ENCODE results near the gene OPCML. TPM values are rescaled to one million over a fixed set of nuclear protein-coding genes. Genes with fewer than 3 reads are reported as not detected.

OPCML gene
- total and polyA plus RNA-seq, 2 experiments from 2014 or later, result 1.2 to 4.4 TPM

DNA sequence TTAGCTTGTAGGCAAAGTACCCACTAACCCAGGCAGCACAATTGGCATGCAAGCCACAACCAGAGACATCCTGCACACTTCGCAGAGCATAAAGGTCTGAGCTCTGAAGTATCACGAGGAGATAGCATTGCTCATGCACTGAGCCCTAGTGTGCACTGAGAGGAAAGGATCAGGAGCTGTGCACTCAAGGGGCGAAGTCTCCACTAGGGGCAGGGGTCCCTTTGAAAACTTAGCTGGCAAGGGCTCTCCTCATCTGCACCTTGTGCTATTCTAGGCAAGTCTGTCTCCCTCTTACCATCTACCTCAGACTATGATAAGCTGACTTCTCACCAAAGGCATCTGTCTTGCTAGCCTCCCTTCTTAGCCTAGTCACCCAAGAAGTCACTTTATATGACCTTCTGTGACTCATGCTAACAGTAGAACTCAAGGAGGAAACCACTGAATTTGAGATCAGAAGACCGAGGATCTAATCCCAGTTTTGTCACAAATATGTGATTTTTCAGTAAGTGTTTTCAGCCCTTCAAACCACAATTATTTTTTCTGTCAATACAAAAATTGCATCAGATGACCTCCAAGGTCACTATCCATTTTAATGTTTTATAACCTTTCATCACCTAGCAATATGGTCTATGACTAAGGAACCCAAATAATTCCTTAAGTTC, 1083.8 kb downstream of the OPCML start:
- H2AFZ ChIP-seq, result no peak overlapping the region
- no peaks in the 10 kb centered on the region; the same call in 2 of the 3 replicates for H3K9me3 Mint-ChIP-seq
- no peak overlapping the region for H3K27ac Mint-ChIP-seq
- H3K4me1 ChIP-seq (ENCODE audit: insufficient read depth), result peaks cover 28% of the 10 kb centered on the region
- DNase-seq (ENCODE audit: low spot score) (peak; percentile 33), ATAC-seq (peak; percentile 54)
- peaks cover 8% of the 10 kb centered on the region; the same call in 1 of the 2 replicates for H3K9me2 ChIP-seq (ENCODE audit: insufficient read depth)
- H3K4me1 Mint-ChIP-seq, result peaks cover 30% of the 10 kb centered on the region
- no peaks in the 10 kb centered on the region for H3F3A ChIP-seq (replicated peaks; ENCODE audit: low read depth)
- H3K4me2 ChIP-seq, result no peak overlapping the region
- no peaks in the 10 kb centered on the region for H3K27me3 ChIP-seq (ENCODE audit: insufficient read depth)
- no peak overlapping the region for H3K4me3 Mint-ChIP-seq
- H3K36me3 Mint-ChIP-seq (ENCODE audit: low read depth), result no peaks in the 10 kb centered on the region
- H3K4me3 ChIP-seq, result no peak overlapping the region
- H3K27me3 Mint-ChIP-seq (ENCODE audit: insufficient read depth, low read depth, poor library complexity), result peaks cover 11% of the 10 kb centered on the region
- H3K27ac ChIP-seq (ENCODE audit: low read depth), result no peak overlapping the region
- H3K36me3 ChIP-seq (ENCODE audit: insufficient read depth), result no peaks in the 10 kb centered on the region
- no peaks in the 10 kb centered on the region for H3K79me2 ChIP-seq (replicated peaks; ENCODE audit: insufficient read depth)
- TF ChIP-seq NANOG (IDR thresholded peaks at IDR 0.05; ENCODE audit: borderline replicate concordance), result no peak
- peak; percentile 39 to 43 for TF ChIP-seq CTCF (conservative IDR thresholded peaks at IDR 0.05; ENCODE audit: low read depth in 2 of 2)
- no peaks in the 10 kb centered on the region for H4K20me1 ChIP-seq (replicated peaks; ENCODE audit: insufficient read depth)

DNA sequence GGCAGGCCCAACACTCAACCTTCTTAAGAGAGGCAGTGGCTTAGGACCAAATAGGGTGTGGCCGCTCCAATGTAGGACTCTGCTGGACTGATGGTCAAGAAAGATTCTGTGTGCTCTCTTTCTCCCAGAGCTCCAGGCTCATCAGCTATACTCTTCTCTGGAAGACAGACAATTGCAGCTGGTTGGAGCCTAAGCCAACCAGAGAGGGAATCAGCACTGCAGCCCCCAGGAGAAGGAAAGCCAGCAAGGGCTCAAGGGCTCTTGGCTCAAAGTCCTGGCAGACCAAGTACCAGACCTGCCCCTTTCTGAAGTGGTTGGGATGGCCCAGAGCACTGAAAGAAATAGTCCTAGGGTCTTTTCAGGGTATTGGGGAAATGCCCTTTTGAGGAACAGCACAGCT, 1084.5 kb downstream of the OPCML start:
- H3K4me1 ChIP-seq (ENCODE audit: insufficient read depth), result peaks cover 24% of the 10 kb centered on the region
- peaks cover 8% of the 10 kb centered on the region for H3K9me2 ChIP-seq (ENCODE audit: insufficient read depth)
- ATAC-seq (no peak), DNase-seq (ENCODE audit: low spot score) (no peak)
- H3K4me2 ChIP-seq, result no peak overlapping the region
- Mint-ChIP-seq H3K4me3 (no peak overlapping the region), H3K9me3 (no peaks in the 10 kb centered on the region; the same call in 2 of the 3 replicates), H3K36me3 (ENCODE audit: low read depth) (no peaks in the 10 kb centered on the region), H3K27ac (no peak overlapping the region), H3K4me1 (peaks cover 25% of the 10 kb centered on the region), H3K27me3 (ENCODE audit: insufficient read depth, low read depth, poor library complexity) (peaks cover 10% of the 10 kb centered on the region)
- no peak overlapping the region for H3K4me3 ChIP-seq
- no peaks in the 10 kb centered on the region for H4K20me1 ChIP-seq (replicated peaks; ENCODE audit: insufficient read depth)
- no peaks in the 10 kb centered on the region for H3F3A ChIP-seq (replicated peaks; ENCODE audit: low read depth)
- H3K79me2 ChIP-seq (replicated peaks; ENCODE audit: insufficient read depth), result no peaks in the 10 kb centered on the region
- no peak overlapping the region for H3K27ac ChIP-seq (ENCODE audit: low read depth)
- no peaks in the 10 kb centered on the region for H3K36me3 ChIP-seq (ENCODE audit: insufficient read depth)
- no peak overlapping the region for H2AFZ ChIP-seq
- no peaks in the 10 kb centered on the region for H3K27me3 ChIP-seq (ENCODE audit: insufficient read depth)
- no peak for TF ChIP-seq ZNF114 (CRISPR knock-in tag; IDR thresholded peaks at IDR 0.05)
- TF ChIP-seq JUNB (IDR thresholded peaks at IDR 0.05; ENCODE audit: unreplicated experiment), result no peak
- no peak for TF ChIP-seq EZH2phosphoT487 (IDR thresholded peaks at IDR 0.05; ENCODE audit: unreplicated experiment)
- TF ChIP-seq ZNF331 (CRISPR knock-in tag; IDR thresholded peaks at IDR 0.05; ENCODE audit: low read depth), result no peak
- TF ChIP-seq CREB1 (CRISPR knock-in tag; IDR thresholded peaks at IDR 0.05; ENCODE audit: low read depth), result no peak
- TF ChIP-seq, protein P1, sequence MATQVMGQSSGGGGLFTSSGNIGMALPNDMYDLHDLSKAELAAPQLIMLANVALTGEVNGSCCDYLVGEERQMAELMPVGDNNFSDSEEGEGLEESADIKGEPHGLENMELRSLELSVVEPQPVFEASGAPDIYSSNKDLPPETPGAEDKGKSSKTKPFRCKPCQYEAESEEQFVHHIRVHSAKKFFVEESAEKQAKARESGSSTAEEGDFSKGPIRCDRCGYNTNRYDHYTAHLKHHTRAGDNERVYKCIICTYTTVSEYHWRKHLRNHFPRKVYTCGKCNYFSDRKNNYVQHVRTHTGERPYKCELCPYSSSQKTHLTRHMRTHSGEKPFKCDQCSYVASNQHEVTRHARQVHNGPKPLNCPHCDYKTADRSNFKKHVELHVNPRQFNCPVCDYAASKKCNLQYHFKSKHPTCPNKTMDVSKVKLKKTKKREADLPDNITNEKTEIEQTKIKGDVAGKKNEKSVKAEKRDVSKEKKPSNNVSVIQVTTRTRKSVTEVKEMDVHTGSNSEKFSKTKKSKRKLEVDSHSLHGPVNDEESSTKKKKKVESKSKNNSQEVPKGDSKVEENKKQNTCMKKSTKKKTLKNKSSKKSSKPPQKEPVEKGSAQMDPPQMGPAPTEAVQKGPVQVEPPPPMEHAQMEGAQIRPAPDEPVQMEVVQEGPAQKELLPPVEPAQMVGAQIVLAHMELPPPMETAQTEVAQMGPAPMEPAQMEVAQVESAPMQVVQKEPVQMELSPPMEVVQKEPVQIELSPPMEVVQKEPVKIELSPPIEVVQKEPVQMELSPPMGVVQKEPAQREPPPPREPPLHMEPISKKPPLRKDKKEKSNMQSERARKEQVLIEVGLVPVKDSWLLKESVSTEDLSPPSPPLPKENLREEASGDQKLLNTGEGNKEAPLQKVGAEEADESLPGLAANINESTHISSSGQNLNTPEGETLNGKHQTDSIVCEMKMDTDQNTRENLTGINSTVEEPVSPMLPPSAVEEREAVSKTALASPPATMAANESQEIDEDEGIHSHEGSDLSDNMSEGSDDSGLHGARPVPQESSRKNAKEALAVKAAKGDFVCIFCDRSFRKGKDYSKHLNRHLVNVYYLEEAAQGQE (IDR thresholded peaks at IDR 0.05; ENCODE audit: unreplicated experiment), result no peak
- no peak for TF ChIP-seq NANOG (IDR thresholded peaks at IDR 0.05; ENCODE audit: borderline replicate concordance)
- no peak for TF ChIP-seq EZH2 (IDR thresholded peaks at IDR 0.05; ENCODE audit: low read depth, unreplicated experiment)
- no peak for TF ChIP-seq ETS1 (IDR thresholded peaks at IDR 0.05)
- TF ChIP-seq POLR2AphosphoS5 (IDR thresholded peaks at IDR 0.05; ENCODE audit: low read depth), result no peak
- TF ChIP-seq CTCF (conservative IDR thresholded peaks at IDR 0.05; ENCODE audit: low read depth in 2 of 2), result no peak
- no peak for TF ChIP-seq STAT1 (IDR thresholded peaks at IDR 0.05; ENCODE audit: unreplicated experiment)

All from GM23338 (cell line).